Erythroblast (primary cell): ENCODE data around the gene MNS1.

Experiments
- GATA1 ChIP-seq: IDR thresholded peaks from 2 replicates; pipeline ENCODE4 v1.6.1; 2011; ENCODE audit warnings: low read depth, mild to moderate bottlenecking, control low read depth, low read length, moderate library complexity
- POLR2A ChIP-seq: IDR thresholded peaks from 2 replicates; pipeline ENCODE4 v1.6.1; 2011; ENCODE audit warnings: mild to moderate bottlenecking, low read length

DNA sequence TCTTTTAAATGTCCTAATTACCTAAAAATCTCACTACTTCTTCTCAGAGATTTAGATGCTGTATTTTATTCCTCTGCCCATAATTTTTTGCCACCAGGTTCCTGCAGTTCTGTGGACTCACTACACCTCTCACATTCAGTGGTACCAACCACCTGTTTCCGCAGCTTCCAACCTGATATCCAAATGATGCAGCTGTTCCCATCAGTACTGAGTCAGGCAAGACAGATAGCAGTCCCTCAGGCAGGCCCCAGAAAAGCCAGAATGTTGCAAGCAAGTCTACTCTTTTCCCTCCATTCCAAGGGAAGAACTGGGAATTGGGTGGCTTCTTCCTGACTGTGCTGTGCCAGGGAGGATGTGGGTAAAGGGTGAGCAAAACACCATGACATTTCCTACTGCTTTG, 39.0 kb downstream of the MNS1 start:
- TF ChIP-seq POLR2A (no peak), GATA1 (no peak)
